Suppressor macrophage treated with lipopolysaccharide for 1 hour (primary cell): Measurements from ENCODE around the gene THAP4.

ENCODE experiments used
- DNase-seq, 3 donors: peaks; one replicate each; pipeline ENCODE4 v3.0.0-alpha.2; 2020 to 2022

Gene THAP4

DNA sequence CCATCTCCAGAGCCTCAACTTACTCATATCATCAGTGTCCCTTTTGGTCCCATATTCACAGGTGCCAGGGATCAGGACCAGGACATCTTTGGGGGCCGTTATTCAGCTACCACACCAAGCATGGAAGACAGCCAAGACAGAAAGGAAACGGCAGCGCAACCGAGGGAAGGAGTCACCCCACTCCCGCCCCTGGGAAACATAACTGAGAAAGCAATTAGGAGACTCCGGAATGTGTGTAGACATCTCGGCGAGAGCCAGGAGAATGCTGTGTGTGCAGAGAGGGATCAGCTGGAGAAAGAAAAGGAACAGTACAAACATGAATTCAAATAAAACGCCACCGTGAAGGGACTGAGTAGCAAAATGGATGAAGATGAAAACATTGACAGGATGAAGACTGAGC, 91.9 kb downstream of the THAP4 start:
- no peak for DNase-seq

- no peak for DNase-seq
Measured at GRCh38 chr2:241542278-241542605, 94.7 kb downstream of the THAP4 start.

- no peak for DNase-seq
Measured at GRCh38 chr2:241541564-241542277, 95.2 kb downstream of the THAP4 start.

GRCh38 chr2:241540771-241541561, 96.0 kb downstream of the THAP4 start:
- peak; percentile 72 to 91 (median 79) for DNase-seq

GRCh38 chr2:241540401-241540770, 96.6 kb downstream of the THAP4 start:
- no peak for DNase-seq

DNA sequence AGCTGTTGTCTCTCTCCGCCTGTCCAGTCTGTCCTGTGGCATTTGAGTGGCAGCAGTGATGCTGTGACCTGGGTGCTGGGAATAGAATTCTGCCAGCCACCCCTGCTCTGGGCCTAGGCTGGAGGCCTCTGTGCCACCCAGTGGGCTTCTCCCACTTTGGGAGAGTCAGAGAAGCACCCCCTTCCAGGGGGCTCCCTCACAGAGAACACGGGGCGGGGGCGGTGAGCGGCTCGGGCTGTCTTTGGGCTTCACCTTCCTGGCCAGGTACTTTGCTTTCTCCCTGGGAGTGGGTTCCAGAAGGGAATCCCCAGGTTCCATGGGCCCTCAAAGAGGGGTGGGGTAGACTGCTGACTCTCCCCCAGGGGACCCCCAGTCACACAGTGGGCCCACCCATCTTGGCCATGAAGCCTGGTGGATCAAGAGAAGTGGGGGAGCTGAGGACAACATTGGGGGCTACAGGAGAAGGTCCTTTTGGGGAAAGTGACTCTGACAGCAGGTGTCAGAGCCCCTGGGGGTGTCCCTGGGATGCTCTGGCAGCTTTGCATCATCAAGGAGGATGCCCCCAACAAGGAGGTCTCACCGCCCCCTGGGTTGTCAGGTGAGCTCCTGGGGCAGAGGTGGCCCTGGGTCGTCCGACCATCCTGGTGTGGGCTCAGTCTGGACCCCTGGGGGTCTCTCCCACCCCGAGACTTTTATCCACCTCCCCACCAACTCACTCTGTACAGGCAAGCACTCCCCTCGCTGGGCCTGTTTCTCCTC, 97.2 kb downstream of the THAP4 start:
- DNase-seq: no peak

- DNase-seq: no peak
Measured at GRCh38 chr2:241538838-241539615, 97.9 kb downstream of the THAP4 start.

- no peak for DNase-seq
Measured at GRCh38 chr2:241535871-241536655, 100.9 kb downstream of the THAP4 start.

DNA sequence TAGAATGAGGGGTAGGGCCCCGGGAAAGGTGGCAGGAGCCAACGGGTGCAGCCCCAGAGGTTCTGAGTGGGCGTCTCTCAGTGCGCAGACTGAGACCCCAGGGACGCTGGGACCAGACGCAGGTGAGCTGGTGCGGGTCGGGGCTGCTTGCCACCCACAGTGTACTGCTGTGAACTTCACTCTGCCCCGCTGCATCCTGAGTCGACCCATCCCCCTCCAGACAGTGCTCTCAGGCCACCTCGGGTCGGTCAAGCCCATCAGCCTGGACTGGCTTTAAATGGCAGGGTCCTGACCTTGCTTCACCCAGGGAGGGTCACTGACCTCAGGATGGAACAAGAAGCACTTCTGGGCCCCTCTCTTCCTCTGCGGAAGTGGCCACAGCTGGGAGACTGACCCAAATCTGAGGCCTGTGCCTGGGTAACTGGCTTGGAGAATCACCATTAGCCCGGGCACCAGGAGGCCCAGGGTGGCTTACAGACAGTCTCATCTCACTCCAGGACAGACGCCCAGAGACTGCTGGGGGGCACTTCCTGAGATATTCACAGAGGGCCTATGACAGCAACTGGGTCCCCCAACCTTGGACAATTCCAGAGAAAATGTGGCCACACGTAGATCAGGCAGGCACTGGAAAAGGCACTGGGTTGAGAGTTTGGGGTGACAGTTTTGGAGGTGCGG, 102.1 kb downstream of the THAP4 start:
- DNase-seq: no peak
